MM.1S (cell line): ENCODE data around the gene FCRL6.

ENCODE experiments used
- CTCF ChIP-seq: fragments of 300-600 bp; sonication (generic); IDR thresholded peaks from 2 replicates; pipeline ENCODE4 v1.5.1; 2016; ENCODE audit warnings: antibody characterized with exemption, low read length, mixed read lengths
- EZH2phosphoT487 ChIP-seq: fragments of 300-600 bp; sonication (generic); IDR thresholded peaks from 2 replicates; pipeline ENCODE4 v1.6.1; 2018; ENCODE audit warnings: antibody characterized with exemption, low read length

- TF ChIP-seq CTCF (no peak), EZH2phosphoT487 (no peak)
Measured at GRCh38 chr1:159817276-159818041, 15.3 kb downstream of the FCRL6 start.
